Stimulated activated naive CD8-positive, alpha-beta T cell treated with anti-CD3 and anti-CD28 coated beads, Interleukin-15, Interleukin-2, amounts not matched to agents 100 U/mL and 50 U/mL, for 24 hours (primary cell): ENCODE data around the gene LRRC45.
A peak's percentile ranks its signal among the peaks of the same experiment; 100 is the strongest.

Experiments
- ATAC-seq: fragments of 150-1000 bp; cut with Tn5 transposase; one replicate; pipeline ENCODE4 v1.10.0; 2021
- DNase-seq: peaks from one replicate; pipeline ENCODE4 v3.0.0; 2021

The LRRC45 gene

DNA sequence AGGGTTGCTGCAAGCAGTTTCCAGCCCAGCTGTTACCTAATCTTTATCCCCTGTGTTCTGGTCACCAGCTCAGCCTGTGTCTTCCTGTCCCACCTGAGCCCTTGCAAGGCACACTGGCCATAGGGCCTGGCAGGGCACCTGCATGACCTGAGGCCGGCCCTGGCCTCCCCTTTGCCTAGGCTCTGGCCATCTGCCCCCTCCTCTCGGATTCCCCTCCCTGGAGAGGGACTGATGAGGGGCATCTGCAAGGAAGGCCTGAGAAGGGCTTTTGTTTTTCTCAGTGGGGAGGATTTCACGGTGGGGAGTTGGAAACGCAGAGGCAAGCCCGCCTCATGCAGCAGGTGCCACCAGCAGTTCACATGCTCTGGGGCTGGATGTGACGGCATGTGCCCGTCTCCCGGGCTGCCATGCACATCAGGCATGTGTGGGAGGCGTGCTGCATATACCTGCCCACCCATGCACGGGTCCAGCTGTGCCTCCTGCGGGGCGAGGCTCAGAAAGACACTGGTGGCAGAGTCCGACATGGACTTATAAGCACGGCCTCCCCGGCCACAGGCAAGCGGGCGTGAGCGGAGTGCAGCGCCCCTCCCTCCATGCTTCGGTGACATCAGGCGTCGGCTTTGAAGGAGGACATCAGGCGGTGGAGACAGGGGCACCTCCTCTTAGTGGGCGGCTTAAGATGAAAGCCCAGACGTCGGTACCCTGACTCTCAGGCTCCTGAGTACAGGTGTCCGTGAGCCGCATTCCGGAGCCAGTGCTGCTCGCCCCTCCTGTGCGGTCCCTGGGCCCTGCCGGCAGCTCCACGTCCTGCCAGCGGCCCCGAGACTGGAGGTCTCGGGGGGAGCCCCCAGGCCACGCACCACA is 29.1 kb upstream of the LRRC45 start:
- ATAC-seq, result no peak
- no peak for DNase-seq

DNA sequence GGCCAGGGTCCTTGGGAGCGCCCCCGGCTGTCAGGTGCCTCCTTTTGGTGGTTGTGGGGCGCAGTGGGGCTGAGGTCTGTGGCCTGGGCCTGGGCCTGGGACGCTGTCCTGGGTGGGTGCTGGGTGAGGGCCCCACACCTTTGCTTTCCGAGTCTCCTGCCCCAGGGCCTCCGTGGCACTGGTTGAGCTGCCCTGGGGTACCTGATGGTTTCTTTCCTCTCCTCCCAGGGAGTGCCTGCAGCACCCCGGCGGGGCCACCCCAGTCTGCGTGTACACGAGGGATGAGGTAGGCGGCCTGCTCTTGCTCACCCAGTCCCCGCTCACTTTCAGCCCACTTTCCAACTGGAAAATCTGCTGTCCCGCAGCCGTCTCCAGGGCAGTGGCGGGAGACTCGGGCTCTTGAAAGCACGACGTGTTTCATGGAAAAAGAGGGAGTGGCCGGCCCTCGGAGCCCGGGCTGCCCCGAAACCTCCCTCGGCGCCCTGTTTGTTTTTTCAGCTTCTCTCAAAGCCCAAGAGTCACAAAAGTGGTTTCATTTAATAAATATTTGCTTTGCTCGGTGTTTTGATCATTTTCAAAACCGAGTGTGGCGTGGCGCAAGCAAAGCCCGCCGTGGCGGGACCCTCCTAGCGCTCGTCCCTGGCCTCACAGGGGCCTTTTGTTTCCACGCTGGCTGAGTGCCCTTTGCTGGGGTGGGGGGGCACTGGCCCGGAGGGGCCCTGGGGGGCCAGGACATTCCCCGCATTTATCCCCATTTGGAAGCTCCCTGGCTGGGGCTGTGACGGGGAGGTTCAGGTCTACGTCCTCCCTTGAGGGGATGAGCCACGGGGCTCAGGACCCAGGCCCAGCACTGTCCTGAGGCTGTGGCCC is 28.3 kb upstream of the LRRC45 start:
- DNase-seq (no peak), ATAC-seq (no peak)

DNA sequence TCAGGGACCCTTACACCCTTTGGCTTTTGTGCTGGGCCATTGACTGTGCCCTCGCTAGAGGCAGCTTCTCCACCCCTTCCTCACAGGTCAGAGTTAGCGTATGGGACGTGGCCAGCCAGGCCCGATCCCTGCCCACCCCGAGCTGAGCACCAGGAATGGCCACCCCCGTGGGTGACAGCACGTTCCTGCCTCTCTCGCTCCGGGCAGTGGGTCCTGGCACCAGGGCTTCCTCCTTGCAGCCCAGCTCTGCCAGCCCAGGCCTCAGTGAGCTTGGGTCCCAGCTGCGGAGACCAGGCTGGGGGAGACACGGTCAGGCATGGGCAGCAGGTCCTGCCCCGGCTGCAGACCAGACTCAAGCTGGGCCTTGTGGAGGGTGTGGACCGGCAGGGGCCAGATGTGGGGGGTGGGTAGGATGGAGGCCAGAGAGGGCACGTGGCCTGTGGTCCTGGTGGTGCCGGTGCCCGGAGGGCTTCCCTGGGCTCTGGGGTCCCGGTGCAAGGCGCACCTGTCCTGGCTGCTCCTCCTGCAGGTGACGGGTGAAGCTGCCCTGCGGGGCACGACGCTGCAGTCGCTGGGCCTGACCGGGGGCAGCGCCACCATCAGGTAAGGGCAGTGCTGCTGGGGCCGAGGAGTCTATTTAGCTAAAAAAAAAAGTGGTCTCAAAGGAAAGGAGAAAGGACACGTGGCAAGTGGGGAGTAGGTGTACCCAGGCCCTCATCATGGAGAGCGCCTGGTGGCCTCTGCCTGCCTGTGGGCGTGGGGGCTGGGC is 27.5 kb upstream of the LRRC45 start:
- ATAC-seq (no peak), DNase-seq (no peak)

GRCh38 chr17:81996232-81996756 is 26.8 kb upstream of the LRRC45 start:
- DNase-seq (no peak), ATAC-seq (no peak)

DNA sequence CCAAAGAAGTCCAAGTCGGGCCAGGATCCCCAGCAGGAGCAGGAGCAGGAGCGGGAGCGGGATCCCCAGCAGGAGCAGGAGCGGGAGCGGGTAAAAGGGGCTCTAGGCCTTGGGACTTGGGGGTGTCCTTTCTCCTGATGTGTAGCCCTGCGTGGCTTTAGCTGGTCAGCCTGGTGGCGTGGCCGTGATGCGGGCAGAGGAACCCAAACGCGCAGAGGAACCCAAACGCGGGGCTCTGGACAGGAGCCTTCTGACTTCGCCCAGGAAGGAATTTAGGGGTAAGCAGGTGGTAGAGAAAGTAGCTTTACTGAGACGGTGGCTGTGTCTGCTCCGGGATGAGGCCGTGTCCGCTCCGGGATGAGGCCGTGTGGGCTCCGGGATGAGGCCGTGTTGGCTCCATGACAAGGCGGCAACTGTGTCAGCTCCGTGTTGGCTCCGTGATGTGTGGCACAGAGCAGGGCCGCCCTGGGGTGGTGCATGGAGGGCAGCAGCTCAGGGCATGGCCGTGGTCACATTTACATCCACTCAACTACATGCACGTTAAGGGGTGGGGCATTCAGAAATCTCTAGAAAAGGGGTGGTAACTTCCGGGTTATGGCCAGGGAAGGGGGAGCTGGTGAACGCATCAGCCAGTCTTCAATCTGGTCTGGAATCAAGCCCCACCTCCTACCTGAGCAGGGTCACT is 26.2 kb upstream of the LRRC45 start:
- ATAC-seq (no peak), DNase-seq (no peak)

- no peak for ATAC-seq
Observed at GRCh38 chr17:81998212-81998611, 24.9 kb upstream of the LRRC45 start.

GRCh38 chr17:81998691-81999438 is 24.2 kb upstream of the LRRC45 start:
- ATAC-seq, result no peak

More at GRCh38 chr17:81998212-81998611, 24.9 kb upstream of the LRRC45 start:
- no peak for DNase-seq

GRCh38 chr17:81999587-81999975 is 23.5 kb upstream of the LRRC45 start:
- DNase-seq (no peak), ATAC-seq (no peak)

More at GRCh38 chr17:81998691-81999438, 24.2 kb upstream of the LRRC45 start:
- no peak for DNase-seq

- ATAC-seq (no peak), DNase-seq (no peak)
Observed at GRCh38 chr17:81999976-82000802, 22.9 kb upstream of the LRRC45 start.

GRCh38 chr17:82000803-82001570 is 22.1 kb upstream of the LRRC45 start:
- DNase-seq, result no peak
- ATAC-seq, result no peak

DNA sequence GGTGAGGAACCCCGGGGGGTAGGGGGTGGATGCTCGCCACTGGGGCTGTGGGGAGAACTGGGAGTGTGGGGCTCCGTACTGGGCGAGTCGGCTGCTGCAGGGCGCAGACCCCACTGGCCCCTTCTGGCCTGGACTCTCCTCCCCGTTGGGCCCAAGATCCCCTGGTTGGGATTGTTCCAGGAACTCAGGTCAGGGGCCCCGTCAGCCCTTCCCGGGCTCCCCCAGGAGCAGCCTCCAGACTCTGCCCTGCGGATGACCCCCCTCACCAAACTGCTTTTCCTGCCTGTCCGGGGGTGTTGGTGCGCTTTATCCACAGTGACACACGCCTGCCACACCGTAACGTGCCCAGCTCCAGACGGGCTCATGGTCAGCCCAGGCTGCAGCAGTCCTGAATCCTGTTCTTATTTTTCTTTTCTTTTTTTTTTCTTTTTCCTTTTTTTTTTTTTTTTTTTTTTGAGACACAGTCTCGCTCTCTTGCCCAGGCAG is 21.5 kb upstream of the LRRC45 start:
- DNase-seq, result no peak
- no peak for ATAC-seq

- DNase-seq (peak; percentile 35), ATAC-seq (peak; percentile 69)
Observed at GRCh38 chr17:82003411-82004381, 19.4 kb upstream of the LRRC45 start.

- DNase-seq (no peak), ATAC-seq (no peak)
Observed at GRCh38 chr17:82004517-82005455, 18.3 kb upstream of the LRRC45 start.

- DNase-seq, result no peak
- ATAC-seq, result no peak
Observed at GRCh38 chr17:82005701-82006348, 17.3 kb upstream of the LRRC45 start.

DNA sequence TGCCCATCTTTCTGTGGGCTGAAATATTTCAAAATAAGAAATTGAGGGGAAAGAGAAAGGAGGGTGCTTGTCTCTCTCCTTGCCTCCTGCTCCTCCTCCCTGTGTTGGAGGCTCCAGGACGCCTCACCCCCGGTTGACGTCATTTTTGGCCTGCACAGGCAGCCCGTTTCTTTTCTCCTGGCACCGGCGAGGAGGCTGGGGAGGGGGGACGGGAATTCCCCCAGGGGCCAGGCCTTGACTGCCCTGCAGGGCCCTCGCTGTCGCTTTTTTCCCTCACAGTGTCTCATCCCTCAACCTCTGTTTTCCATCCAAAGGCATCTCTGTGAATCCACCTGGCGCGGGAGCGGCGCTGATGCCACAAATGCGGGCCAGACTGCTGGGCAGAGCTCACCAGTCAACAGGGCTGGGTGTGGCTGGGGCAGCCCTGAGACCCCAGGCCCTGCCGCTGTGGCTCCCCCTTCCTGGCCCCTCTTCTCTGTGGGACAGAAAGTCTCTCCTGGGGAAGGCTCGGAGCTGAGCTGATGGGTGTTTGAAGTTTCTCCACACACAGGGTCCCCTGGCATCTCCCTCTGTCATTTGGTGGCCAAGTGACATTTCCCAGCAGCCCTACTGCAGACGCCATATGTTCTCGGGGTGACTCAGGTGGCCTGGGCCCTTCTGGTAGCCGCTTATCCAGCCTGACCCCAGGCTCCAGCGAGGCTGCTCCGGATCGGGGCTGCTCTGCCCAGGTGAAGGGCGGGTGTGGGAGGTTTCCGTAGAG is 16.5 kb upstream of the LRRC45 start:
- DNase-seq (no peak), ATAC-seq (no peak)

DNA sequence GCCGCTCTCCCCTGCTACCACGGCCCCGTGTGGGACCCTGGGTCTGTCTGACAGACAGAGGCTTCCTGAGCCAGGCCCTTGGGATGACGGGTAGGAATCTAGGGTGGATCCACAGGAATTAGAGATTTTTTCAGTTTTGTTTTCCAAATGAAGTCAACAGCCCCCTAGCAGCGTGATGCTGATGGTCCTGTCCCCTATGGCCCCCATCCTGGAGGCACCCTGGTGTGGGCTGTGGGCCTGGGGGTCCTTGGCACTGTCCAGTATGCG is 15.9 kb upstream of the LRRC45 start:
- no peak for ATAC-seq
- no peak for DNase-seq
